Calu3 (cell line): Measurements from ENCODE around the gene DNAH14. TPM values are rescaled to one million over a fixed set of nuclear protein-coding genes. Genes with fewer than 3 reads are reported as not detected.

Source experiments
- BruUV-seq: library from RNA; stranded (reverse); fragments of 400-500 nt; replicated peaks from 2 replicates; lab custom pipeline; 2021; lab: Mats Ljungman, UMichigan
- CTCF ChIA-PET: fragments of 300-600 bp; sonication (Branson Sonifier 250); formaldehyde crosslinking; loops from one replicate; lab custom pipeline; 2022; ENCODE audit warnings: antibody characterized with exemption; lab: Charles Lee
- DNase-seq: peaks from one replicate; pipeline ENCODE4 v3.0.0; 2022
- H3K27ac Mint-ChIP-seq: one replicate; pipeline ENCODE4 v1.8.0; 2022; ENCODE audit warnings: mixed read lengths; ENCODE audit not compliant: unreplicated experiment
- H3K27me3 Mint-ChIP-seq: one replicate; pipeline ENCODE4 v1.8.0; 2022; ENCODE audit warnings: mixed read lengths; ENCODE audit not compliant: unreplicated experiment
- H3K36me3 Mint-ChIP-seq: one replicate; pipeline ENCODE4 v1.8.0; 2022; ENCODE audit warnings: mild to moderate bottlenecking, moderate library complexity, mixed read lengths; ENCODE audit not compliant: insufficient read depth, unreplicated experiment
- H3K4me1 Mint-ChIP-seq: one replicate; pipeline ENCODE4 v1.8.0; 2022; ENCODE audit warnings: mild to moderate bottlenecking, low read depth, mixed read lengths; ENCODE audit not compliant: unreplicated experiment
- H3K4me3 Mint-ChIP-seq: one replicate; pipeline ENCODE4 v1.8.0; 2022; ENCODE audit warnings: mild to moderate bottlenecking, low read depth, moderate library complexity, mixed read lengths; ENCODE audit not compliant: unreplicated experiment
- H3K9me3 Mint-ChIP-seq: one replicate; pipeline ENCODE4 v1.8.0; 2022; ENCODE audit warnings: low read depth, mixed read lengths; ENCODE audit not compliant: unreplicated experiment
- intact Hi-C: fragments of 100-400 bp; cut with micrococcal nuclease; formaldehyde crosslinking; loops from one replicate; pipeline ENCODE4 v1.10.0; 2022; ENCODE audit not compliant: unreplicated experiment
- total RNA-seq: library from RNA; stranded (reverse); gene quantifications from 2 replicates; pipeline ENCODE4 v1.2.3, GENCODE V29; 2022
- TF ChIP-seq, protein P1 (sequence below): fragments of 200-600 bp; IDR thresholded peaks from one replicate; pipeline ENCODE4 v1.8.0; 2022; ENCODE audit warnings: antibody characterized with exemption; ENCODE audit not compliant: unreplicated experiment

Gene DNAH14
- total RNA-seq, 1 experiment from 2014 or later: 66.8 TPM

DNA sequence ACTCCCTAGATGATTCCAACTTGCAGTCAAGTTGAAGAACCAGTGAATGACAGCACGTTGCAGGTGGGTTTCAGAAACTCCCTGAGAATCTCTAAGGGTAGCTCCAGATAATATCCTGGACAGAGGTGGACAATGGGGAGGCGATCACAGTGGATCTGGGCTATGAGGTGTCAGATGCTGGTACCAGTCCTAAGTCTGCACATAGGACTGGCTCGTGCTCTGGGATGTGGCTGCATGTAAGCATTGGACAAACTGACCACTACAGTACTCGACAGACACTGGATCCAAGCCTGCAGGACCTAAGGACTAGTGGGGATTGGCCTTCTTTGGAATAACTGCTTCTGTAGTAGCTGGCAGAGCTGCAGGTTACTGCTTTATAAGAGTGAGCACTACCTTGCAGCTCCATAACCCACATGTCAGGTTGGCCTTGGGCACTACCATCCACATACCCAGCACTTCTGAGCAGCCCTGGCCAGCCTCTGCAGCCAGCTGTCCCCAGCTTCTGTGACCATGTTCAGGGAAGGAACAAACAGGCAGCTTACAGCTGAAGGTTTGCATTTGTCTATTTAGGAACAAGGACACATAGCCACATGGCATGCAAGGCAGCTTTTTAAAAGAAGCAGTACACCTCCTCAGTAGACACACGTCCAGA, 33.2 kb upstream of the DNAH14 start:
- TF ChIP-seq, protein P1, sequence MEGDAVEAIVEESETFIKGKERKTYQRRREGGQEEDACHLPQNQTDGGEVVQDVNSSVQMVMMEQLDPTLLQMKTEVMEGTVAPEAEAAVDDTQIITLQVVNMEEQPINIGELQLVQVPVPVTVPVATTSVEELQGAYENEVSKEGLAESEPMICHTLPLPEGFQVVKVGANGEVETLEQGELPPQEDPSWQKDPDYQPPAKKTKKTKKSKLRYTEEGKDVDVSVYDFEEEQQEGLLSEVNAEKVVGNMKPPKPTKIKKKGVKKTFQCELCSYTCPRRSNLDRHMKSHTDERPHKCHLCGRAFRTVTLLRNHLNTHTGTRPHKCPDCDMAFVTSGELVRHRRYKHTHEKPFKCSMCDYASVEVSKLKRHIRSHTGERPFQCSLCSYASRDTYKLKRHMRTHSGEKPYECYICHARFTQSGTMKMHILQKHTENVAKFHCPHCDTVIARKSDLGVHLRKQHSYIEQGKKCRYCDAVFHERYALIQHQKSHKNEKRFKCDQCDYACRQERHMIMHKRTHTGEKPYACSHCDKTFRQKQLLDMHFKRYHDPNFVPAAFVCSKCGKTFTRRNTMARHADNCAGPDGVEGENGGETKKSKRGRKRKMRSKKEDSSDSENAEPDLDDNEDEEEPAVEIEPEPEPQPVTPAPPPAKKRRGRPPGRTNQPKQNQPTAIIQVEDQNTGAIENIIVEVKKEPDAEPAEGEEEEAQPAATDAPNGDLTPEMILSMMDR: no peak
- no peaks in the 10 kb centered on the region for H3K4me1 Mint-ChIP-seq
- H3K27ac Mint-ChIP-seq: no peak overlapping the region
- BruUV-seq: no TSS peak
- H3K27me3 Mint-ChIP-seq: peaks cover 31% of the 10 kb centered on the region
- H3K36me3 Mint-ChIP-seq: no peaks in the 10 kb centered on the region
- intact Hi-C loops: no loop called here
- no peak for DNase-seq
- CTCF ChIA-PET: interaction anchor here (0.7 to 1.2 kb wide), 2 partner anchors 15 to 45 kb away, joined by 3 to 4 read pairs; no protein-coding TSS in a partner anchor
- H3K4me3 Mint-ChIP-seq: no peak overlapping the region
- H3K9me3 Mint-ChIP-seq: peaks cover 5% of the 10 kb centered on the region

DNA sequence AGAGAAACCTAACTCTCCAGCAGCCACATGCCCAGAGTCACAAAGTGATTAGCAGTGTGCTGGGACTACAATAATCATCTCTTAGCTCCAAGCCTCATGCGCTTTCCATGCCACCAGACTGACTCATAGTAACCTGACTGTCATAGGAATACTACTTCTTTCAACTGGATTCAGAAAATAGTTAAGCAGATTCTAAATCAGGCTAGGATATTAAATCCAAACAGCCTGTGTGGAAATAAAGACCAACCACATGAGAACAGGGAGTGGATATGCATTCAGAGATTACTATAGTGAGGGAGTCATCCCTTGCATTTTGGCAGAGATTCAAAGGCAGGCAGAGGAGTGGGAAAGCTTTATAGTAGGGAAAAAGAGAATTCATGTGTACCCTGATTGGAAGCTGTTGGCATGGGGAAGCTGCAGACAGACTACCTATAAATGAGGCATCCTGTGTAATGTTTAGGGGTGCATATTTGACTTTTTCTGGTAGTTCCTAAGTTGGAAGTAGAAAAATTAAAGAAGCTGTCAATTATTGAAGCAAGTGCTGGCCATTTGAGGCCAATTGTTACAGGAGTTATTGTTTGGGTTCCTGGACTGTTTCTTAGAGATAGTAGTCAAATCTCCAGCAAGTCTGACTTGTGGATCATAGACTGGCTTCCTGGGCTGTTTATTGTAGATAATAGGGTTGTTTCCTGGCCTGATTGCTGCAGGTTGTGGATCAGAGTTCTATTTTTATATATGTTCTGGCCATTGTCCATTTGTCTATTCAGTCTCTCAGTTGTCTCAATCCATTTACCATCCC, 31.7 kb upstream of the DNAH14 start:
- H3K27ac Mint-ChIP-seq: no peak overlapping the region
- TF ChIP-seq, protein P1: no peak
- no peak for DNase-seq
- BruUV-seq: no TSS peak
- peaks cover 40% of the 10 kb centered on the region for H3K27me3 Mint-ChIP-seq
- no peaks in the 10 kb centered on the region for H3K36me3 Mint-ChIP-seq
- no peaks in the 10 kb centered on the region for H3K4me1 Mint-ChIP-seq
- intact Hi-C loops: no loop called here
- CTCF ChIA-PET: no interaction called here
- no peak overlapping the region for H3K4me3 Mint-ChIP-seq
- peaks cover 5% of the 10 kb centered on the region for H3K9me3 Mint-ChIP-seq

DNA sequence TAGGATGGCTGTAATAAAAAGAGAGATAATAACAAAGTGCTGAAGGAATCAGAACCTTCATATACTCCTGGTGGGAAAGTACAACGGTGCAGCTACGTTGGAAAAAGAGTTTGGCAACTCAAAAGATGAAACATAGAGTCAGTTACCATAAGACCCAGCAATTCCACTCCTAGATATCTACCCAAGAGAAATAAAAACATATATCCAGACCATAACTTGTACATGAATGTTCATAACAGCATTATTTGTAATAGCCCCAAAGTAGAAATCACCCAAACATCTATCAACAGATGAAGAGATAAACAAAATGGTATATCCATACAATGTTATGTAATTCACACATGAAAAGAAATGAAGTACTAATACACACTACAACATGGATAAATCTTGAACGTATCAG, 30.5 kb upstream of the DNAH14 start:
- H3K36me3 Mint-ChIP-seq: no peaks in the 10 kb centered on the region
- intact Hi-C loops: no loop called here
- TF ChIP-seq, protein P1: no peak
- H3K4me1 Mint-ChIP-seq: no peaks in the 10 kb centered on the region
- BruUV-seq: no TSS peak
- DNase-seq: no peak
- CTCF ChIA-PET: no interaction called here
- H3K4me3 Mint-ChIP-seq: no peak overlapping the region
- H3K9me3 Mint-ChIP-seq: peaks cover 5% of the 10 kb centered on the region
- H3K27ac Mint-ChIP-seq: no peak overlapping the region
- peaks cover 40% of the 10 kb centered on the region for H3K27me3 Mint-ChIP-seq

DNA sequence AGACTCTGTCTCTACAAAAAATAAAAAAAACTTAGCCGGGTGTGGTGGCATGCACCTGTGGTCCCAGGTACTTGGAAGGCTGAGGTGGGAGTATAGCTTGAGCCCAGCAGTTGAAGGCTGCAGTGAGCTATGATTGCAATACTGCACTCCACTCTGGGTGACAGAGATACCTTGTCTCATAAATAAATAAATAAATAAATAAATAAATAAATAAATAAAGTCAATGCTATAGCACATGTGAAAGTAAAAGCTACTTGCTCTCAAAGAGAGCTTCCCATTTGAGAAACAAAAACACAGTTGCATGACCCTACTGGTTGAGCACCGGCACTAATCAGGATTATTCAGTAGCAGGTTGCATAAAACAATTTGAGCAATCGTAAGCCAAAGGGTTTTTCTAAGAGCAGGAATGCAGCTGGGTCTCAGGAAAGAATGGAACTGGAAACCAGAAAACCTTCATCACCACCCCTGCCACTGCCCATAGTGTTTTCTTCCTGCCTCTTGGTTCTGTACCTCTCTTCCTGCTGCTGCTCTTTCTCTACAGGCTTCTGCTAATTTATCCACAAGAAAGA, 29.3 kb upstream of the DNAH14 start:
- DNase-seq: no peak
- Mint-ChIP-seq H3K9me3 (peaks cover 5% of the 10 kb centered on the region), H3K4me1 (no peaks in the 10 kb centered on the region), H3K4me3 (no peak overlapping the region), H3K36me3 (no peaks in the 10 kb centered on the region), H3K27me3 (peaks cover 49% of the 10 kb centered on the region), H3K27ac (no peak overlapping the region)
- TF ChIP-seq, protein P1: no peak
- BruUV-seq: no TSS peak
- intact Hi-C loops: no loop called here
- CTCF ChIA-PET: no interaction called here
